Muscle layer of colon (tissue), 2 donors: ENCODE measurements around the gene RBM6.
"Not testable (repeated sequence)": the region's sequence is repeated elsewhere in the genome, so short reads cannot be mapped to it uniquely, and the experiment has no call there.

Experiments used
- H3K27ac ChIP-seq: one replicate; pipeline ENCODE4 v1.7.0; 2013; ENCODE audit warnings: low read depth, mild to moderate bottlenecking, low read length, moderate library complexity
- H3K27me3 ChIP-seq, 2 donors: one replicate each; pipeline ENCODE4 v1.7.0; 2013; ENCODE audit warnings: low read length in 2 of 2, mild to moderate bottlenecking in 2 of 2; ENCODE audit not compliant: insufficient read depth in 2 of 2, control insufficient read depth in 1 of 2
- H3K36me3 ChIP-seq: one replicate; pipeline ENCODE4 v1.7.0; 2013; ENCODE audit warnings: mild to moderate bottlenecking, low read length; ENCODE audit not compliant: insufficient read depth
- H3K4me1 ChIP-seq: one replicate; pipeline ENCODE4 v1.7.0; 2013; ENCODE audit warnings: mild to moderate bottlenecking, low read length; ENCODE audit not compliant: insufficient read depth
- H3K4me3 ChIP-seq, 2 donors: one replicate each; pipeline ENCODE4 v1.7.0; 2013; ENCODE audit warnings: low read length in 2 of 2, low read depth in 1 of 2, mild to moderate bottlenecking in 1 of 2, moderate library complexity in 1 of 2
- H3K9ac ChIP-seq: one replicate; pipeline ENCODE4 v1.7.0; 2013; ENCODE audit warnings: low read length
- H3K9me3 ChIP-seq: one replicate; pipeline ENCODE4 v1.7.0; 2013; ENCODE audit warnings: mild to moderate bottlenecking, low read length
- donor health status: abdominal sarcoma.
- donor health status: Adenocarcinoma of cecum.

RBM6 gene

GRCh38 chr3:49917806-49918590 lies 22.0 kb upstream of the RBM6 start:
- H3K36me3 ChIP-seq, H3K27me3 ChIP-seq, H3K4me1 ChIP-seq, H3K9me3 ChIP-seq, H3K9ac ChIP-seq, H3K4me3 ChIP-seq, H3K27ac ChIP-seq: not testable (repeated sequence)

- Histone ChIP-seq H3K4me3 (no peak overlapping the region), H3K9ac (no peak overlapping the region), H3K27me3 (no peaks in the 10 kb centered on the region), H3K9me3 (no peaks in the 10 kb centered on the region), H3K4me1 (peaks cover 8% of the 10 kb centered on the region), H3K36me3 (no peaks in the 10 kb centered on the region), H3K27ac (no peak overlapping the region)
These were observed 15.3 kb upstream of the RBM6 start for GRCh38 chr3:49924683-49925082.

GRCh38 chr3:49925485-49925884 lies 14.5 kb upstream of the RBM6 start:
- no peak overlapping the region for H3K27ac ChIP-seq

GRCh38 chr3:49926117-49926728 lies 13.7 kb upstream of the RBM6 start:
- no peaks in the 10 kb centered on the region for H3K9me3 ChIP-seq
- H3K9ac ChIP-seq = no peak overlapping the region
- no peak overlapping the region for H3K4me3 ChIP-seq
- H3K36me3 ChIP-seq = no peaks in the 10 kb centered on the region
- peaks cover 16% of the 10 kb centered on the region for H3K4me1 ChIP-seq
- no peaks in the 10 kb centered on the region for H3K27me3 ChIP-seq
- no peak overlapping the region for H3K27ac ChIP-seq

More at GRCh38 chr3:49925485-49925884, 14.5 kb upstream of the RBM6 start:
- Histone ChIP-seq H3K9me3 (no peaks in the 10 kb centered on the region), H3K27me3 (no peaks in the 10 kb centered on the region), H3K4me1 (peaks cover 14% of the 10 kb centered on the region), H3K4me3 (no peak overlapping the region), H3K9ac (no peak overlapping the region), H3K36me3 (no peaks in the 10 kb centered on the region)

GRCh38 chr3:49927798-49928197 lies 12.2 kb upstream of the RBM6 start:
- H3K27me3 ChIP-seq = no peaks in the 10 kb centered on the region
- no peaks in the 10 kb centered on the region for H3K36me3 ChIP-seq
- no peak overlapping the region for H3K9ac ChIP-seq
- peaks cover 16% of the 10 kb centered on the region for H3K4me1 ChIP-seq
- H3K9me3 ChIP-seq = no peaks in the 10 kb centered on the region
- no peak overlapping the region for H3K27ac ChIP-seq
- no peak overlapping the region for H3K4me3 ChIP-seq

GRCh38 chr3:49928481-49929017 lies 11.4 kb upstream of the RBM6 start:
- peaks cover 16% of the 10 kb centered on the region for H3K4me1 ChIP-seq
- peak overlapping the region in 1 of 2 donors; percentile 95 for H3K4me3 ChIP-seq
- no peak overlapping the region for H3K9ac ChIP-seq
- H3K36me3 ChIP-seq = no peaks in the 10 kb centered on the region
- no peaks in the 10 kb centered on the region for H3K9me3 ChIP-seq
- H3K27ac ChIP-seq = no peak overlapping the region
- no peaks in the 10 kb centered on the region for H3K27me3 ChIP-seq

- Histone ChIP-seq H3K36me3 (no peaks in the 10 kb centered on the region), H3K27ac (peak within 1 kb of the TSS; percentile 95), H3K9me3 (no peaks in the 10 kb centered on the region), H3K4me1 (peaks cover 16% of the 10 kb centered on the region), H3K9ac (peak within 1 kb of the TSS; percentile 64), H3K4me3 (peak within 1 kb of the TSS; percentile 78 to 95), H3K27me3 (no peaks in the 10 kb centered on the region)
These were observed 10.4 kb upstream of the RBM6 start, which contains the start of gene MON1A for GRCh38 chr3:49929291-49930167. MON1A (minus strand) TSS chr3:49929811; CDS start chr3:49913346, 16,465 bp downstream.

- H3K27me3 ChIP-seq = no peaks in the 10 kb centered on the region
- peak overlapping the region; percentile 9 to 95 for H3K4me3 ChIP-seq
- no peaks in the 10 kb centered on the region for H3K9me3 ChIP-seq
- H3K9ac ChIP-seq = peak overlapping the region; percentile 64
- peaks cover 16% of the 10 kb centered on the region for H3K4me1 ChIP-seq
- H3K36me3 ChIP-seq = no peaks in the 10 kb centered on the region
- H3K27ac ChIP-seq = peak overlapping the region; percentile 95
These were observed 9.7 kb upstream of the RBM6 start for GRCh38 chr3:49930168-49930690.

- Histone ChIP-seq H3K4me1 (peaks cover 16% of the 10 kb centered on the region), H3K36me3 (no peaks in the 10 kb centered on the region), H3K27me3 (no peaks in the 10 kb centered on the region), H3K9me3 (no peaks in the 10 kb centered on the region), H3K4me3 (no peak overlapping the region), H3K27ac (no peak overlapping the region), H3K9ac (no peak overlapping the region)
These were observed 9.0 kb upstream of the RBM6 start for GRCh38 chr3:49930922-49931321.

- peaks cover 16% of the 10 kb centered on the region for H3K4me1 ChIP-seq
- not testable (repeated sequence) for H3K27me3 ChIP-seq, H3K9me3 ChIP-seq, H3K4me3 ChIP-seq, H3K9ac ChIP-seq, H3K36me3 ChIP-seq, H3K27ac ChIP-seq
These were observed 7.7 kb upstream of the RBM6 start for GRCh38 chr3:49932281-49932680.

GRCh38 chr3:49937090-49937489 lies 2.9 kb upstream of the RBM6 start:
- Histone ChIP-seq H3K4me3 (no peak overlapping the region), H3K9ac (no peak overlapping the region), H3K9me3 (no peaks in the 10 kb centered on the region), H3K4me1 (peaks cover 7% of the 10 kb centered on the region), H3K27ac (no peak overlapping the region), H3K36me3 (no peaks in the 10 kb centered on the region), H3K27me3 (no peaks in the 10 kb centered on the region)
